HepG2 (cell line): ENCODE measurements around the gene PPM1E.

Experiments used
- GMEB2 ChIP-seq: IDR thresholded peaks from 2 replicates; pipeline ENCODE4 v1.6.1; 2016; ENCODE audit warnings: missing biosample characterization, missing genetic modification reagents, low read depth
- PAX8 ChIP-seq: sonication (generic); formaldehyde crosslinking; IDR thresholded peaks from 2 replicates; pipeline ENCODE4 v1.8.0; 2022; ENCODE audit warnings: mild to moderate bottlenecking, missing genetic modification reagents, borderline replicate concordance
- TCF7L2 ChIP-seq: IDR thresholded peaks from 2 replicates; pipeline ENCODE4 v1.6.1; 2011; ENCODE audit warnings: mild to moderate bottlenecking, low read depth, low read length, moderate library complexity
- ZBTB49 ChIP-seq: sonication (generic); formaldehyde crosslinking; IDR thresholded peaks from 2 replicates; pipeline ENCODE4 v1.4.0; 2020; ENCODE audit warnings: missing genetic modification reagents, borderline replicate concordance

- TF ChIP-seq ZBTB49: no peak
- TF ChIP-seq GMEB2: no peak
- no peak for TF ChIP-seq TCF7L2
- TF ChIP-seq PAX8 (CRISPR knock-in tag): no peak
Observed at GRCh38 chr17:58980706-58981481, 225.2 kb downstream of the PPM1E start.
